Stimulated activated effector memory CD8-positive, alpha-beta T cell treated with anti-CD3 and anti-CD28 coated beads, Interleukin-12 subunit alpha, Interleukin-12 subunit beta, amount 100 ng/mL, for 72 hours (primary cell): ENCODE results near the gene ARID5B.

ENCODE experiments used
- ATAC-seq: fragments of 150-1000 bp; cut with Tn5 transposase; 2 replicates; pipeline ENCODE4 v1.10.0; 2021
- DNase-seq, 2 donors: peaks; one replicate each; pipeline ENCODE4 v3.0.0; 2021 to 2022; ENCODE audit warnings: low spot score in 2 of 2
- H3K27ac Mint-ChIP-seq: one replicate; pipeline ENCODE4 v1.8.0; 2022; ENCODE audit warnings: mild to moderate bottlenecking, mixed read lengths
- H3K36me3 Mint-ChIP-seq: one replicate; pipeline ENCODE4 v1.8.0; 2022; ENCODE audit warnings: mild to moderate bottlenecking, mixed read lengths
- H3K4me1 Mint-ChIP-seq: one replicate; pipeline ENCODE4 v1.8.0; 2022; ENCODE audit warnings: mixed read lengths
- H3K4me3 Mint-ChIP-seq: one replicate; pipeline ENCODE4 v1.8.0; 2022; ENCODE audit warnings: mild to moderate bottlenecking, mixed read lengths
- H3K9me3 Mint-ChIP-seq: one replicate; pipeline ENCODE4 v1.8.0; 2022; ENCODE audit warnings: mixed read lengths

The ARID5B gene

GRCh38 chr10:62080905-62081304 lies 179.4 kb downstream of the ARID5B start:
- peak overlapping the region; percentile 38 for H3K4me3 Mint-ChIP-seq
- ATAC-seq (no peak), DNase-seq (no peak)
- peaks cover 100% of the 10 kb centered on the region for H3K36me3 Mint-ChIP-seq
- no peaks in the 10 kb centered on the region for H3K9me3 Mint-ChIP-seq
- peak overlapping the region; percentile 33 for H3K27ac Mint-ChIP-seq
- H3K4me1 Mint-ChIP-seq: peaks cover 52% of the 10 kb centered on the region

- H3K27ac Mint-ChIP-seq: peak overlapping the region; percentile 81
- peaks cover 100% of the 10 kb centered on the region for H3K36me3 Mint-ChIP-seq
- ATAC-seq: no peak
- no peaks in the 10 kb centered on the region for H3K9me3 Mint-ChIP-seq
- H3K4me1 Mint-ChIP-seq: peaks cover 49% of the 10 kb centered on the region
- no peak for DNase-seq
- H3K4me3 Mint-ChIP-seq: peak overlapping the region; percentile 38
These were observed 180.1 kb downstream of the ARID5B start for GRCh38 chr10:62081341-62082270.

- peaks cover 42% of the 10 kb centered on the region for H3K4me1 Mint-ChIP-seq
- peak overlapping the region; percentile 38 for H3K4me3 Mint-ChIP-seq
- DNase-seq: no peak
- H3K9me3 Mint-ChIP-seq: no peaks in the 10 kb centered on the region
- peak overlapping the region; percentile 81 for H3K27ac Mint-ChIP-seq
- no peak for ATAC-seq
- peaks cover 100% of the 10 kb centered on the region for H3K36me3 Mint-ChIP-seq
These were observed 180.8 kb downstream of the ARID5B start for GRCh38 chr10:62082271-62082656.

- DNase-seq: no peak
- Mint-ChIP-seq H3K4me1 (peaks cover 42% of the 10 kb centered on the region), H3K9me3 (no peaks in the 10 kb centered on the region), H3K4me3 (peak overlapping the region; percentile 38), H3K27ac (peak overlapping the region; percentile 81), H3K36me3 (peaks cover 100% of the 10 kb centered on the region)
- peak; percentile 85 for ATAC-seq
These were observed 181.4 kb downstream of the ARID5B start for GRCh38 chr10:62082729-62083411.

GRCh38 chr10:62083412-62084267 lies 182.1 kb downstream of the ARID5B start:
- DNase-seq (peak in 1 of 2 donors; percentile 36), ATAC-seq (no peak)
- H3K4me3 Mint-ChIP-seq: peak overlapping the region; percentile 38
- H3K9me3 Mint-ChIP-seq: no peaks in the 10 kb centered on the region
- H3K27ac Mint-ChIP-seq: peak overlapping the region; percentile 81
- peaks cover 100% of the 10 kb centered on the region for H3K36me3 Mint-ChIP-seq
- H3K4me1 Mint-ChIP-seq: peaks cover 44% of the 10 kb centered on the region

- Mint-ChIP-seq H3K36me3 (peaks cover 100% of the 10 kb centered on the region), H3K4me3 (no peak overlapping the region), H3K9me3 (no peaks in the 10 kb centered on the region), H3K27ac (peak overlapping the region; percentile 81), H3K4me1 (peaks cover 52% of the 10 kb centered on the region)
- DNase-seq (no peak), ATAC-seq (no peak)
These were observed 183.0 kb downstream of the ARID5B start for GRCh38 chr10:62084451-62084850.

GRCh38 chr10:62085404-62085803 lies 183.9 kb downstream of the ARID5B start:
- Mint-ChIP-seq H3K4me3 (no peak overlapping the region), H3K4me1 (peaks cover 49% of the 10 kb centered on the region), H3K36me3 (peaks cover 100% of the 10 kb centered on the region), H3K27ac (peak overlapping the region; percentile 38), H3K9me3 (no peaks in the 10 kb centered on the region)
- peak; percentile 62 for ATAC-seq
- DNase-seq: no peak

- ATAC-seq (no peak), DNase-seq (peak in 1 of 2 donors; percentile 41)
- peaks cover 100% of the 10 kb centered on the region for H3K36me3 Mint-ChIP-seq
- no peak overlapping the region for H3K4me3 Mint-ChIP-seq
- no peaks in the 10 kb centered on the region for H3K9me3 Mint-ChIP-seq
- peak overlapping the region; percentile 38 for H3K27ac Mint-ChIP-seq
- H3K4me1 Mint-ChIP-seq: peaks cover 48% of the 10 kb centered on the region
These were observed 184.3 kb downstream of the ARID5B start for GRCh38 chr10:62085821-62086220.

- no peak overlapping the region for H3K4me3 Mint-ChIP-seq
- H3K9me3 Mint-ChIP-seq: no peaks in the 10 kb centered on the region
- DNase-seq: no peak
- H3K27ac Mint-ChIP-seq: no peak overlapping the region
- peaks cover 100% of the 10 kb centered on the region for H3K36me3 Mint-ChIP-seq
- H3K4me1 Mint-ChIP-seq: peaks cover 47% of the 10 kb centered on the region
- no peak for ATAC-seq
These were observed 185.8 kb downstream of the ARID5B start for GRCh38 chr10:62087329-62087728.

GRCh38 chr10:62088786-62089185 lies 187.3 kb downstream of the ARID5B start:
- no peak overlapping the region for H3K27ac Mint-ChIP-seq
- H3K4me1 Mint-ChIP-seq: peaks cover 42% of the 10 kb centered on the region
- no peak overlapping the region for H3K4me3 Mint-ChIP-seq
- ATAC-seq (no peak), DNase-seq (no peak)
- H3K9me3 Mint-ChIP-seq: no peaks in the 10 kb centered on the region
- H3K36me3 Mint-ChIP-seq: peaks cover 100% of the 10 kb centered on the region

- DNase-seq (peak in 1 of 2 donors; percentile 40), ATAC-seq (no peak)
- H3K36me3 Mint-ChIP-seq: peaks cover 100% of the 10 kb centered on the region
- no peak overlapping the region for H3K4me3 Mint-ChIP-seq
- no peaks in the 10 kb centered on the region for H3K9me3 Mint-ChIP-seq
- H3K4me1 Mint-ChIP-seq: peaks cover 30% of the 10 kb centered on the region
- peak overlapping the region; percentile 67 for H3K27ac Mint-ChIP-seq
These were observed 191.0 kb downstream of the ARID5B start for GRCh38 chr10:62092301-62093030.

- no peak overlapping the region for H3K4me3 Mint-ChIP-seq
- no peak for DNase-seq
- peak overlapping the region; percentile 67 for H3K27ac Mint-ChIP-seq
- no peak for ATAC-seq
- H3K36me3 Mint-ChIP-seq: peaks cover 100% of the 10 kb centered on the region
- peaks cover 36% of the 10 kb centered on the region for H3K4me1 Mint-ChIP-seq
- H3K9me3 Mint-ChIP-seq: no peaks in the 10 kb centered on the region
These were observed 192.4 kb downstream of the ARID5B start for GRCh38 chr10:62093863-62094291.

- Mint-ChIP-seq H3K9me3 (no peaks in the 10 kb centered on the region), H3K4me1 (peaks cover 30% of the 10 kb centered on the region), H3K27ac (peak overlapping the region; percentile 69), H3K4me3 (no peak overlapping the region), H3K36me3 (peaks cover 86% of the 10 kb centered on the region)
- DNase-seq: no peak
- ATAC-seq: no peak
These were observed 194.0 kb downstream of the ARID5B start for GRCh38 chr10:62095181-62096122.
